AG08395 (cell line): ENCODE data around the gene HCN4.

ENCODE experiments used
- DNase-seq: peaks from one replicate; pipeline ENCODE4 v3.0.0; 2012; ENCODE audit warnings: mixed read lengths, low spot score

HCN4 gene

DNA sequence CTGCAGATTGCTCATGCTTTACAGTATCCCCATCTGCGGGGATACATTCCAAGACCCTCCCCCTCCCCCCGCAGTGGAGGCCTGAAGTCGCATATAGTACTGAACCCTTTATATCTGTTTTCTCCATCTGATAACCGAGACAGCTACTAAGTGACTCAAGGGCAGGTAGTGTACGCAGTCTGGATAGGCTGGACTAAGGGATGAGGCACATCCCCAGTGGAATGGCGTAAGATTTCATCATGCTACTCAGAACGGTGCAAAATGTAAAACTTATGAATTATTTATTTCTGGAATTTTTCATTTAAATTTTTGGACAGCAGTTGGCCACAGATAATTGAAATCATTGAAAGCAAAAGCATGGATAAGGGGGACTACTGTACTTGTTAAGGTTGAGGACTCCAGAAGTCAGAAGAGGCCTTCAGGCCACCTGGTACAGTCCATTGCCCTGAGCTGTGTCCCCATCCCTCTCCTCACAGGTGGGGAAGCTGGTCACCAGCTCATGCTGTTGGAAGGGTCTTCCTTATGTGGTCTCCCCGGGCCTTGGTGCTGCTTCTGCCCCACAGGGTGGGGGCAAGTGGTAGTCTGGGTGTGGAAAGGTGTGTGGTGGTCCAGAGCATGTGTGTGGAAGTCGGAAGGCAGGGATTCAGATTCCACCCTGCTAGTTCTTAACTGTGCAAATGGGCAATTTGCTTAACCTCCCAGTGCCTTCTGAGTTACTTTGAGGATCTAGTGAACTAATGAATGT is 72.0 kb downstream of the HCN4 start:
- DNase-seq, result no peak

DNA sequence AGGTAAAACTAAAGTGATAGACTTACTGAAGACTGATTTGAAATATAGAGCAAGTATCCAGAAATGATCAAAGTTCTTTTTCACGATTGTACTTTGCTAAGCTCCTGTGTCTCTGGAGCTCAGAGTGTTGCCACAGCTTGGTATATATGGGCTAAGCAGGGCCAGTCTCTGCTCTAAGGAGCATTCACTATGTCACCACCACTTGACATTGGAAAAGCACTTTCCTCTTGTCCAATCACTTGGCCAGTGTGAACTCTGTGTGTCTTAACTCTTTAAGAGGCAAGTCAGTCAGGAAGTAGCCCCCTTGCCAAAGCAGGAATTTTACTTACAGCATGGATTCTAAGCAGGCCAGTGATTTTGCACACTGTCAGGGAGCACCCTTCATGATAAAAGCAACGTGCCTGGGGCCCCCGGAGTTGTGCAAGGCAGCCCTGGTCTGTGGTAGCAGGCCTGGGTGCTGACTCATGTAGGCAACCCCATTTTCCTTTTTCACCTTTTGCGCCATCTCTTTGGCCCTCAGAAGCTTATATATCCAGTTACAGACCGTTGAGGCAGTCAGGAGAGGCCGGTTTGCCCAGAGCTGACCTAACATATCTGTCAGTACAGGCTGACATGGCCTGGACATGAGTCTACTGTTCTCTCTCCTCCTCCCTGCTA is 73.0 kb downstream of the HCN4 start:
- DNase-seq, result no peak

DNA sequence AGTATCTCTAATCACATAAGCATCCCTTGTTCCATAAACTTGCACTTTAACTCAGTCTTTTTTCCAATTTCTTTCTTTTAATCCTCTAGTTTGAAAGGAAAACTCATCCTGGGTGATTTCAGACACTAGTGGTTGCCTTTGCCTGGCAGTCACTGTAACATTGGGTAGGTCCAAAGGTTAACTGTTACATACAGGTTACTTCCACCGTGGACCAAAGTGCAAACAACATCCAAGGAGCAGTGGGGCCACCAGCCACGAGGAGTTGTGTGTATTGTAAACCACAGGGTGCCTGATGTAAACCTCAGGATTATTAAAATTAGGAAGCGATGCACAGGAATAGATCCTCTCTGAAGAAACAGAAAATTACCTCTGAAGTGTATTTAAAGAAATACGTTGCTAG is 75.0 kb downstream of the HCN4 start:
- DNase-seq, result no peak

DNA sequence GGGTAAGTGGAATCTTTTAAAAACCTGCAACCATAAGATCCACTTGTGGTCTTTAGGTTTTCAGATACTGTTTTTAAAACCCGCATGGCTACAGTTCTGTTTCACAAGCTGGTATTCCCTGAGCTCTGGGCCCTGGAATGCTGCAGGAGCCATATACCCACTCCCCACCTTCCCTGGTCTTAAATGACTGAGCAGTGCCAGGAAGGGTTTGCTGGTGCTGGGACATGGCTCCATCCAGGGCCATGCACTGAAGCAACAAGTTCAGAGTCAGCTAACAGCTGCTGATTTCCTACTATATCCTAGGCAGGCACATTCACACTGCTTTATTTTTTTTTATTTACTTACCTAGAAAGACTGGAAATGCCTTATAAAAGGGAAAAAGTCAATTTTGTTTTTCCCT is 77.3 kb downstream of the HCN4 start:
- DNase-seq, result no peak

DNA sequence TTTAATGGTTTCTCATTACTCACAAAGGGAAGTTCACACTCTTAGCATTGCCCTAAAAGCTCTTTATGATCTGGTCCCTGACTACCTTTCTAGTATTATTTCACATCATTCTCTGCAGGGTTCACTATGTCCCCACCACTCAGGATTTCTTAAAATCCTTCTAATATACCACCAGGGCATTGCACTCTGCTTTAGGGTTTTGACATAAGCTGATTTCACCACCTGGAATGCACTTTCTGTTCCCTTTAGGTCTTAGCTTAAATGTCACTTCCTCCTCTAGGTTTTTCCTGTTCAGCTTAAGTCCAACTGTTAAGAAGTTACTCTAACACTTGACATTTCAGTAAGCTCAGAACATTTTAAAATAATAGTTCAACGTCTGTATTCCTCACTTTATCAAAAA is 81.7 kb downstream of the HCN4 start:
- no peak for DNase-seq

DNA sequence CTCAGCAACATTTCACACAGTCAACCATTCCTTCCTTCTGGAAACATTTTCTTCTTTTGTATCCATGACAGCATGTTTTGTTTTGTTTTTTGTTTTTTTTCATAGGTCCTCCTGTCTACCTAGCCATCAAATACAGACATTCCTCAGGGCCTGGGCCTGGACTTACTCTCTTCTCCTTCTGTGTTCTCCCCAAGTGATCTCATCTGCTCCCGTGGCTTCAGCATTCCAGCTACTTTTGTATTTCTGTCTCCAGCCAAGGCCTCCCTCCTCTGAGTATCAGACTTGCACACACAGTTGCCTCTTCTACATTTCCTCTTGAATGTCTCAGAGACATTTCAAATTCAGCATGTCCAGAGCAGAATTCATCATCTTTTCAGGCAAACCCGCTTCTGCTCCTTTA is 82.4 kb downstream of the HCN4 start:
- peak; percentile 28 for DNase-seq

DNA sequence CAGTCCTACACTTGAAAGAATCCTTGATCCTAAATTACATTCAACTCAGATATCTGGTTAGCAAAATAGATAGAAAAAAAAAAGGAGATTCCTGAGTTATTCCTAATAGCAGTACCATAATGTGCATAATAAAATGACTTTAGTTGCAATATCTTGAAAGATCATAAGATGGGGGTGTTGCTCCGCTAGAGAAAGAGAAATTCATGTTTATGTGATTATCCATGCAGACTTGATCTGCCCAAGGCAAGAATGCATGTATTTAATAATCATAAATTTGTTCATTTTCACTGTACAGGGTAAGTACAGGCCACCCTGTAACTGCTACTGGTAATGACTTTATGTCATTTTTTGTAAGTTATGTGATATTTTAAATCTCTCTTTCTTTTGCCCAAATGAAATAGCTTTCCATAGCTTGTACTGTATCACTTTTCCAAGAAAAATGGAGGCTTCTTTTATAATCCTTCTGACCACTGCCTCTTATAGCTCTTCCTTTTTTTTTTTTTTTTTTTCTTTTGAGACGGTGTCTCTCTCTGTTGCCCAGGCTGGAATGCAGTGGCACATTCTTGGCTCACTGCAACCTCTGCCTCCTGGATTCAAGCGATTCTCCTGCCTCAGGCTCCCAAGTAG is 84.6 kb downstream of the HCN4 start:
- DNase-seq, result peak; percentile 57

DNA sequence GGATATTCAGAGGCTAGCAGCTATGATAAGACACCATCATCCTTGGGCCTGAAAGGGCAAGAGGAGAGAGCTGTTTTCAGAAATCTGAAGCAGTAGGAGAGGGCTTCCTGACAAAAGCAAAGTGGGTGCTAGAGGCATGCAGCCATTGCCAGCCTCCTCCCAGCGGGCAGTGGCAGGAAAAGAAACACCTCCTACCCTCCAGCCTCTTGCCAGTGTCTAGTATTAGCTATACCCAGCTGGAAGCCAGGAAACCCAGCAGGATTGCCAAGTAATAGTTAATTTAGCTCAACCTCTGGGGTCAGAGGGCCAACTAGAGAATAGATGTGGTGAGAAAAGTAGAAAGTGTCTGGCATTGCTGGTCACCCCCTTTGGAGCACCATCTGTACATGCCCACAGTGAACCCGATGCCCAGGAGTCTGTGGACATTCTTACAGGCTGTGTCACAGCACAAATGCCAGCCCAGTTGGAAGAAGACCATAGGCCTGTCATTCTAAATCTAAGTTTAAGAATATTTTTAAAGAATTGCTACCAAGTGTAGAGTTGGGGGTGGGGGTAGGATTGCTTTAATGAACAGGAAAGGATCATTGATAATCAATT is 85.3 kb downstream of the HCN4 start:
- DNase-seq, result no peak

DNA sequence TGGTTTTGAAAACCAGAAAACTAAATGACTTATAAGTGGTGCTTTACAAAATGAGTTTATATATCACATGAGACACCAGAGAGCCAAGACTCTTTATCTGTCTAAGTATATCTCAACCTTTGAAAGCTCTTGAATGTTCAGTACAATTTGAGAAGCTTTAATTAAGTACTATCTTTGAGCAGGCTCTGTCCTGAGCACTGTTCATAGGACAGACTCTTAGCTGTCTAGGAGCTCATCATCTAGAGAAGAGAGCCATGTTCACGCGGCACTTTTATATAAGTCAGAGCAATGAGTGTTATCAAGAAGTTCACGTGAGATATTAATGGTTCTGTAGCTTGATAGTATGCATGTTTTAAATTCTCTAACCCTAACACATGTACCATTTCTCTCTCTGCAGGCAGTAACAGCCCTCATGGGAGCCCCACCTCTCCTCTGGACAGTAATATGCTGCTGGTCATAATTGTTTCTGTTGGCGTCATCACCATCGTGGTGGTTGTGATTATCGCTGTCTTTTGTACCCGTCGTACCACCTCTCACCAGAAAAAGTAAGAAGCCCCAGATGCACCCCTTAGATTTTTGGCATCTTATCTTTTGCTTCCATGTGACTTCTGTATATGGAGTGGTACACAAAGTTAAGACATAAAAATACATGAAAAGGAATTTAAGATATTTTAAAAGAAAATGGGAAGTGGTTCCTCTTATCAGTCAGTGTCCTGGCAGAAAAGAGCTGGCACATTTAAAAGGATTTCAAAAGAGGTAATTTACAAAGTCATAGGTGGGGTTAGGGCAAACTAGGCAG is 86.0 kb downstream of the HCN4 start:
- no peak for DNase-seq

DNA sequence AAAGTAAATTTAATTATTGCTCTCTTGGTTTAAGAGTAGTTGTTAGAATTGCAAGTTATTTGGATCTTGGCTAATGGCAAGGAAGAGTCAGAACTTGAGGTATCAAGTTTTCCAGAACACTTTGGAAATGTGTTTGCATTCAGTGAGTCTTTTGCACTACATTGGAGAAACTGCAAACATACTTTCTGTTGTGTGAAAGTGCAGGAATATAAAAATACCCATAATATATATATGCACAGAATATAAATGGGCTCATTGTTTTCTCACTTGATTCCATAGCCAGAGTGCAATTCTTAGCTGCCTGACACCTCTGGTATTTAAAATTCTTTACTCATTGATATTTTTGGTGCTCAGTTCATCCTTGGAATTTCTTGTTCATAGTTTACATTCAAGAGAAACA is 92.9 kb downstream of the HCN4 start:
- DNase-seq, result no peak

DNA sequence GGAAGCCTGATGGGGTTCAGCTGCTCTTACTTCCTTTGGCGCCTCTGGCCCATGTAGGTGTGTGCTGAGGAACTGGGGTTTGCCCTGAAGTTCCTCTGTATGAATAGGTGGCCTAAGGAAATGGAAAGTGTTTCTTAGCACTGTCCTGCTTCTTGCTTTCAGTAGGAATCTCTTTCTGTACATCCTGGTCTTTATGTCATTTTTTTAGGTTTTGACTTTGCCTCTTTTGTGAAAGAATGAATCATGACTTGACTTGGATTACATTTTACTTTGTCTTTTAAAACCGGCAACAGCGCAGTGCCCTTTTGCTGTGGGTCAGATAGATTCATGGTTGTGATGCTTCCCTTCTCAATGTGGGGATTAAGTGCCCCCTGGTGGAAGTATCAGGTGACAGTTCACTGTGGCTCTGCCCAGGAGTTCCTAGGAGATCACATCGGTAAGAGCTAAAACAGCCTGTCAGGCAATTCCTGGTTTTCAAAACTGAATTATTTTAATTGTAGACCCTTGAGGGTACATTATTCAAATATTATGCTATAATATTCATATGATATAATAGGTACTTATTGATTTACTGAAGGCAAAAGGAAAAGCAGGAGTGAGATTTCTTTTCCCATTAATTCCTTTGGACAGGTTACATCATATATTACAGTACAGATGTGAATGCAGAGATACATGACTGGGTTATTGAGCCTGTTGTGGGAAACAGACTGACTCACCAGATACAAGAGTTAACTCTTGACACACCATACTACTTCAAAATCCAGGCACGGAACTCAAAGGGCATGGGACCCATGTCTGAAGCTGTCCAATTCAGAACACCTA is 95.4 kb downstream of the HCN4 start:
- DNase-seq, result peak; percentile 76

DNA sequence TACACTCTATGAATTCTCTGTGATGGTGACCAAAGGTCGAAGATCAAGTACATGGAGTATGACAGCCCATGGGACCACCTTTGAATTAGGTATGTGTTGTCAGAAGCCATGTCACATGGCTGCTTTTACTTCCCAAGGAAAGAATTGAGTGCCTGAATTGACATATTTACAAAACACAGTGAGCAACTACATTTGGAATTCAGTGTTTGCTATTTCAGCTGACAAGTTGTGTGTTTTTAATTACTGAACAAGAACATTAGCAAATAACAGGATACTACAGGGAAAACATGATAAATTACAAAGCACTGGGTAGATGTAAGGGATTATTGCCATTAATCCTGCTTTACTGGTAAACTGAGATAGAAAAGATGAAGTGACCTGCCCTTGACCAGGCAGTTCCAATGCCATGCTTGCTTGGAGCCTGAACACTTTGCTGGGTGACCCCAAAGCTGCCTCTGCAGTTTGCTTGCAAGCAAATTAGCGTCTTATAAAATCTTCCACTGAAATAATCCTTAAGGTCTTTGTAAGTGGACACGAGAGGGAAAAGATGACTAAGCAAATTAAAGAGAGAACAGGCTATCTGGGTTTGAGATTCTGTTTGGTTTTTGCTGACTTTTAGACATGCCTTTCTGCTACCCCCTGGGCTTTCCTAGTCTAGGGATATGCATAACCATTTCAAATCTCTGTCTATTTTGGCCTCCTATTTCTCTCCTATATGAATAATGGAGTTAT is 98.2 kb downstream of the HCN4 start:
- no peak for DNase-seq
